MCF 10A (cell line): ENCODE results near the gene KCNB1. TPM values are rescaled to one million over a fixed set of nuclear protein-coding genes. Genes with fewer than 3 reads are reported as not detected.

Experiments used
- BruUV-seq: library from RNA; stranded (reverse); fragments of 400-500 nt; replicated peaks from 2 replicates; lab custom pipeline; 2021; lab: Mats Ljungman, UMichigan
- CTCF ChIA-PET: fragments of 300-600 bp; sonication (Branson Sonifier 250); formaldehyde crosslinking; extraction: SDS; loops from one replicate; lab custom pipeline; 2021; ENCODE audit warnings: antibody characterized with exemption, inconsistent platforms; lab: Yijun Ruan, JAX
- POLR2A ChIA-PET: fragments of 300-600, 350-650 bp; sonication (Branson Sonifier 250); formaldehyde crosslinking; extraction: SDS; loops from one replicate; lab custom pipeline; 2020; ENCODE audit warnings: antibody characterized with exemption, inconsistent platforms; lab: Yijun Ruan, JAX
- DNase-seq: peaks from one replicate; pipeline ENCODE4 v3.0.0-alpha.2; 2018; ENCODE audit not compliant: unreplicated experiment
- H3K27ac Mint-ChIP-seq: one replicate; pipeline ENCODE4 v1.8.0; 2022; ENCODE audit warnings: mild to moderate bottlenecking, low read depth, mixed read lengths; ENCODE audit not compliant: unreplicated experiment
- H3K27me3 Mint-ChIP-seq: one replicate; pipeline ENCODE4 v1.8.0; 2022; ENCODE audit warnings: mixed read lengths; ENCODE audit not compliant: insufficient read depth, unreplicated experiment
- H3K36me3 Mint-ChIP-seq: one replicate; pipeline ENCODE4 v1.8.0; 2022; ENCODE audit warnings: mild to moderate bottlenecking, moderate library complexity, mixed read lengths; ENCODE audit not compliant: insufficient read depth, unreplicated experiment
- H3K4me1 Mint-ChIP-seq: one replicate; pipeline ENCODE4 v1.8.0; 2022; ENCODE audit warnings: mixed read lengths; ENCODE audit not compliant: insufficient read depth, unreplicated experiment
- H3K4me3 Mint-ChIP-seq: one replicate; pipeline ENCODE4 v1.8.0; 2022; ENCODE audit warnings: mild to moderate bottlenecking, moderate library complexity, mixed read lengths; ENCODE audit not compliant: unreplicated experiment
- H3K9me3 Mint-ChIP-seq: one replicate; pipeline ENCODE4 v1.8.0; 2022; ENCODE audit warnings: mixed read lengths; ENCODE audit not compliant: unreplicated experiment
- intact Hi-C: fragments of 100-400 bp; cut with micrococcal nuclease; formaldehyde crosslinking; loops from 2 replicates; pipeline ENCODE4 v1.14.1; 2022
- total RNA-seq: library from RNA; stranded (reverse); gene quantifications from 2 replicates; pipeline ENCODE4 v1.2.3, GENCODE V29; 2022
- TF ChIP-seq, protein P1 (sequence below): fragments of 200-600 bp; IDR thresholded peaks from one replicate; pipeline ENCODE4 v1.8.0; 2022; ENCODE audit warnings: antibody characterized with exemption, mild to moderate bottlenecking; ENCODE audit not compliant: unreplicated experiment

KCNB1 gene
- total RNA-seq, 1 experiment from 2014 or later = 2.8 TPM

DNA sequence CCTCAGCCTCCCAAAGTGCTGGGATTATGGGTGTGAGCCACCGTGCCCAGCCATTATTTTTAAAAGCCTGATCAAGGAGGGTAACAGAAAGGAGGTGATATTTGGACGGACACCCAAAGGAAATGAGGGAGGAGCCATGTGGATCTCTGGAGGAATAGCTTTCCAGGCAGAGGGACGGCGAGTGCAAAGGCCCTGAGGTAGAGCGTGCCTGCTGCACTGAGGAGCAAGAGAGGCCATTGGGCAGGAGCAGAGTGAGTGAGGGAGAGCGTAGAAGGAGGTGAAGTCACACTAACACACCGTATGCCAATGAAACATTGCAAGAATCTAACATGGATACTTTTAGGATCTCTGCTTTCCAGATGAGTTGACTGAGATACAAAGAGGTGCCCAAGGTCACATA is 145.7 kb downstream of the KCNB1 start:
- peaks cover 16% of the 10 kb centered on the region for H3K27me3 Mint-ChIP-seq
- DNase-seq = no peak
- BruUV-seq = no TSS peak
- ChIA-PET CTCF (interaction anchor here (0.8 to 15.5 kb wide), 10 partner anchors 9 to 273 kb away, joined by 3 to 237 read pairs (median 5); partner anchors contain the start of gene KCNB1), POLR2A (interaction anchor here (1.7 to 4.9 kb wide), 2 partner anchors 147 to 197 kb away, joined by 6 to 21 read pairs; no protein-coding TSS in a partner anchor)
- H3K36me3 Mint-ChIP-seq = no peaks in the 10 kb centered on the region
- H3K9me3 Mint-ChIP-seq = no peaks in the 10 kb centered on the region
- intact Hi-C loops = no loop called here
- H3K4me3 Mint-ChIP-seq = no peak overlapping the region
- no peak overlapping the region for H3K27ac Mint-ChIP-seq
- peaks cover 6% of the 10 kb centered on the region for H3K4me1 Mint-ChIP-seq
- TF ChIP-seq, protein P1, sequence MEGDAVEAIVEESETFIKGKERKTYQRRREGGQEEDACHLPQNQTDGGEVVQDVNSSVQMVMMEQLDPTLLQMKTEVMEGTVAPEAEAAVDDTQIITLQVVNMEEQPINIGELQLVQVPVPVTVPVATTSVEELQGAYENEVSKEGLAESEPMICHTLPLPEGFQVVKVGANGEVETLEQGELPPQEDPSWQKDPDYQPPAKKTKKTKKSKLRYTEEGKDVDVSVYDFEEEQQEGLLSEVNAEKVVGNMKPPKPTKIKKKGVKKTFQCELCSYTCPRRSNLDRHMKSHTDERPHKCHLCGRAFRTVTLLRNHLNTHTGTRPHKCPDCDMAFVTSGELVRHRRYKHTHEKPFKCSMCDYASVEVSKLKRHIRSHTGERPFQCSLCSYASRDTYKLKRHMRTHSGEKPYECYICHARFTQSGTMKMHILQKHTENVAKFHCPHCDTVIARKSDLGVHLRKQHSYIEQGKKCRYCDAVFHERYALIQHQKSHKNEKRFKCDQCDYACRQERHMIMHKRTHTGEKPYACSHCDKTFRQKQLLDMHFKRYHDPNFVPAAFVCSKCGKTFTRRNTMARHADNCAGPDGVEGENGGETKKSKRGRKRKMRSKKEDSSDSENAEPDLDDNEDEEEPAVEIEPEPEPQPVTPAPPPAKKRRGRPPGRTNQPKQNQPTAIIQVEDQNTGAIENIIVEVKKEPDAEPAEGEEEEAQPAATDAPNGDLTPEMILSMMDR = no peak

- peaks cover 7% of the 10 kb centered on the region for H3K9me3 Mint-ChIP-seq
- intact Hi-C loops = no loop called here
- H3K4me1 Mint-ChIP-seq = peaks cover 2% of the 10 kb centered on the region
- H3K4me3 Mint-ChIP-seq = no peak overlapping the region
- DNase-seq = no peak
- no peaks in the 10 kb centered on the region for H3K36me3 Mint-ChIP-seq
- no TSS peak for BruUV-seq
- TF ChIP-seq, protein P1 = no peak
- POLR2A ChIA-PET = interaction anchor here (0.8 to 1.5 kb wide), 3 partner anchors 7 to 173 kb away, joined by 3 to 5 read pairs (median 4); no protein-coding TSS in a partner anchor
- no peak overlapping the region for H3K27ac Mint-ChIP-seq
- CTCF ChIA-PET = interaction anchor here (0.5 to 15.5 kb wide), 22 partner anchors 8 to 797 kb away, joined by 3 to 237 read pairs (median 6); partner anchors contain the start of gene KCNB1
- H3K27me3 Mint-ChIP-seq = peaks cover 27% of the 10 kb centered on the region
Measured at GRCh38 chr20:49335476-49335875, 147.0 kb downstream of the KCNB1 start.

DNA sequence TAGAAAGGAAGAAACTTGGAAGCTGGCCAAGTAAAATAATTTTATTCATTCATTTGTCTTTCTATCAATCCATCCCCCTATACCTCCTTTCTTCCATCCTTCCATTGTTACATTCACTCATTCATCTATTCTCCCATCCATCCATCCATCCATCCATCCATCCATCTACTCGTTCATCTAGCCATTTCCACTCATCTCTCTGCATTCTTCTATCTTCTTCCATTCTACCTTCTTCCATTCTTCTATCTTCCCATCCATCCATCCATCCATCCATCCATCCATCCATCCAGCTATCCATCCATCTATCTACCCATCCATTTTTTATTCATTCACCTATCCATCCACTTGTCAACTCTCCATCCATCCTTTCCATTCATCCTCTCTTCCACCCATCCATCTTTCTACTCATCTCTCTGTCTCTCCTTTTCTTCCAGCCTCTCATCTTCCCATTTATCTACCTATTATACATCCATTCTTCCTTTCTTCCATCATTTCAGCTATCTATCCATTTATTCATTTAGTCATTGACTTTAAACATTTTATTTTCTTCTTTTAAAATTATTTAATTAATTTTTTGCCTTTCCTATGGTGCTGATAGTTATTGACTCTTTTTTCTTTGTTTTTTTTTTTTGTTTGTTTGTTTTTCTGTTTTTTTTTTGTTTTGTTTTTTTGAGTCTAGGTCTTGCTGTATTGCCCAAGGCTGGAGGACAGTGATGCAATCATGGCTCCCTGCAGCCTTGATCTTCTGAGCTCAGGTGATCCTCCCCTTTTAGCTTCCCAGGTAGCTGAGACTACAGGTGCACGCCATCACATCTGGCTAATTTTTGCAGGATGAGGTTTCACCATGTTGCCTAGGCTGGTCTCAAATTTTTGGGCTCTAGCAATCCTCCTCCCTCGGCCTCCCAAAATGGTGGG is 151.5 kb downstream of the KCNB1 start:
- intact Hi-C loops = loop anchor here (5.0 kb wide), 1 partner anchor 276 kb away; no protein-coding TSS in a partner anchor
- ChIA-PET CTCF (interaction anchor here (0.6 to 15.5 kb wide), 12 partner anchors 10 to 282 kb away, joined by 3 to 237 read pairs (median 8); partner anchors contain the start of gene KCNB1), POLR2A (interaction anchor here (0.6 to 1.2 kb wide), 3 partner anchors 87 to 211 kb away, joined by 3 to 4 read pairs (median 3); no protein-coding TSS in a partner anchor)
- H3K27ac Mint-ChIP-seq = no peak overlapping the region
- H3K9me3 Mint-ChIP-seq = peaks cover 7% of the 10 kb centered on the region
- DNase-seq = no peak
- no TSS peak for BruUV-seq
- H3K4me1 Mint-ChIP-seq = no peaks in the 10 kb centered on the region
- H3K27me3 Mint-ChIP-seq = peaks cover 33% of the 10 kb centered on the region
- no peaks in the 10 kb centered on the region for H3K36me3 Mint-ChIP-seq
- TF ChIP-seq, protein P1 = no peak
- no peak overlapping the region for H3K4me3 Mint-ChIP-seq

DNA sequence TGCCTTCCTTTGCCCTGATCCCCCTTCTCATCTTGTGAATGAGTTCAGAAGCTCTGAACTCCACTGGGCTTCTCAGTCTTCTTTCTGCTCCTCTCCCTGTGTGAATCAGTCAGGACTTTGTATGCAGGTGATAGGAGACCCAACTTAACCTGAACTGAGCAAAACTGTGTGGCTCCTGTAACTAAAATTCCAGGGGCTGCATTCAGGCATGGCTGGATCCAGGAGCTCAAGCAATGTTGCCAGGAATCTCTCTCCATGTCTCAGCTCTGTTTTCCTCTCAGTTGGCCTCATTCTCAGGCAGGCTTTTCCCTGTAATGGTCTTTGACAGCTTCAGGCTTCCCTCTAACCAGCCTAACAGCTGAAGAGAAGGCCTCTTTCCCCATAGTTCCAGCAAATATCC is 153.7 kb downstream of the KCNB1 start:
- POLR2A ChIA-PET = no interaction called here

More for the DNA sequence above, 153.7 kb downstream of the KCNB1 start:
- Mint-ChIP-seq H3K4me1 (no peaks in the 10 kb centered on the region), H3K4me3 (no peak overlapping the region), H3K36me3 (no peaks in the 10 kb centered on the region), H3K27ac (no peak overlapping the region), H3K27me3 (peaks cover 33% of the 10 kb centered on the region), H3K9me3 (peaks cover 7% of the 10 kb centered on the region)
- BruUV-seq = no TSS peak
- intact Hi-C loops = no loop called here
- CTCF ChIA-PET = interaction anchor here (0.6 to 15.5 kb wide), 6 partner anchors 151 to 517 kb away, joined by 3 to 237 read pairs (median 7); no protein-coding TSS in a partner anchor
- TF ChIP-seq, protein P1 = no peak
- no peak for DNase-seq
